Measurements from ENCODE around the gene ANXA2R.

Gene ANXA2R

GRCh38 chr5:42994555-42995359, 45.4 kb downstream of the ANXA2R start:
- peak overlapping the region; percentile 59 for H3K4me3 ChIP-seq (ENCODE audit: low read depth, low read length)
- H3K27ac ChIP-seq (ENCODE audit: low read depth, low read length) = no peak overlapping the region
- H3K4me1 ChIP-seq (ENCODE audit: control insufficient read depth, insufficient read depth, low read length) = no peaks in the 10 kb centered on the region; the same call in 1 of the 2 replicates
- H3K27me3 ChIP-seq (ENCODE audit: control insufficient read depth, insufficient read depth, low read length) = peaks cover 98% of the 10 kb centered on the region
- peaks cover 4% of the 10 kb centered on the region; the same call in 1 of the 2 replicates for H3K9me3 ChIP-seq (ENCODE audit: control insufficient read depth, insufficient read depth, low read depth, low read length)
- no peaks in the 10 kb centered on the region for H3K36me3 ChIP-seq (ENCODE audit: control insufficient read depth, insufficient read depth, low read length)
- H3K9ac ChIP-seq (ENCODE audit: low read length) = no peak overlapping the region

GRCh38 chr5:42994246-42994554, 45.9 kb downstream of the ANXA2R start:
- peaks cover 6% of the 10 kb centered on the region; the same call in 1 of the 2 replicates for H3K9me3 ChIP-seq (ENCODE audit: control insufficient read depth, insufficient read depth, low read depth, low read length)
- no peak overlapping the region for H3K27ac ChIP-seq (ENCODE audit: low read depth, low read length)
- H3K4me3 ChIP-seq (ENCODE audit: low read depth, low read length) = peak overlapping the region; percentile 59; the same call in 1 of the 2 replicates
- no peak overlapping the region for H3K9ac ChIP-seq (ENCODE audit: low read length)
- H3K4me1 ChIP-seq (ENCODE audit: control insufficient read depth, insufficient read depth, low read length) = no peaks in the 10 kb centered on the region
- no peaks in the 10 kb centered on the region for H3K36me3 ChIP-seq (ENCODE audit: control insufficient read depth, insufficient read depth, low read length)
- peaks cover 95% of the 10 kb centered on the region for H3K27me3 ChIP-seq (ENCODE audit: control insufficient read depth, insufficient read depth, low read length)

- no peak overlapping the region for H3K9ac ChIP-seq (ENCODE audit: low read length)
- H3K4me3 ChIP-seq (ENCODE audit: low read depth, low read length) = peak overlapping the region; percentile 57
- no peaks in the 10 kb centered on the region for H3K36me3 ChIP-seq (ENCODE audit: control insufficient read depth, insufficient read depth, low read length)
- H3K9me3 ChIP-seq (ENCODE audit: control insufficient read depth, insufficient read depth, low read depth, low read length) = peaks cover 11% of the 10 kb centered on the region; the same call in 1 of the 2 replicates
- H3K4me1 ChIP-seq (ENCODE audit: control insufficient read depth, insufficient read depth, low read length) = no peaks in the 10 kb centered on the region
- peaks cover 90% of the 10 kb centered on the region for H3K27me3 ChIP-seq (ENCODE audit: control insufficient read depth, insufficient read depth, low read length)
- no peak overlapping the region for H3K27ac ChIP-seq (ENCODE audit: low read depth, low read length)
Measured at GRCh38 chr5:42993516-42994245, 46.4 kb downstream of the ANXA2R start.

GRCh38 chr5:42992088-42992879, 47.8 kb downstream of the ANXA2R start:
- Histone ChIP-seq H3K4me3 (ENCODE audit: low read depth, low read length) (peak overlapping the region; percentile 57), H3K9me3 (ENCODE audit: control insufficient read depth, insufficient read depth, low read depth, low read length) (peaks cover 13% of the 10 kb centered on the region; the same call in 1 of the 2 replicates), H3K4me1 (ENCODE audit: control insufficient read depth, insufficient read depth, low read length) (no peaks in the 10 kb centered on the region), H3K36me3 (ENCODE audit: control insufficient read depth, insufficient read depth, low read length) (no peaks in the 10 kb centered on the region), H3K27me3 (ENCODE audit: control insufficient read depth, insufficient read depth, low read length) (peaks cover 77% of the 10 kb centered on the region), H3K9ac (ENCODE audit: low read length) (peak overlapping the region; percentile 59), H3K27ac (ENCODE audit: low read depth, low read length) (no peak overlapping the region)

GRCh38 chr5:42991404-42992087, 48.6 kb downstream of the ANXA2R start:
- peak overlapping the region; percentile 57 for H3K4me3 ChIP-seq (ENCODE audit: low read depth, low read length)
- no peak overlapping the region for H3K9ac ChIP-seq (ENCODE audit: low read length)
- H3K36me3 ChIP-seq (ENCODE audit: control insufficient read depth, insufficient read depth, low read length) = no peaks in the 10 kb centered on the region
- peaks cover 70% of the 10 kb centered on the region for H3K27me3 ChIP-seq (ENCODE audit: control insufficient read depth, insufficient read depth, low read length)
- peaks cover 13% of the 10 kb centered on the region; the same call in 1 of the 2 replicates for H3K9me3 ChIP-seq (ENCODE audit: control insufficient read depth, insufficient read depth, low read depth, low read length)
- H3K4me1 ChIP-seq (ENCODE audit: control insufficient read depth, insufficient read depth, low read length) = no peaks in the 10 kb centered on the region
- H3K27ac ChIP-seq (ENCODE audit: low read depth, low read length) = no peak overlapping the region

- H3K4me1 ChIP-seq (ENCODE audit: control insufficient read depth, insufficient read depth, low read length) = no peaks in the 10 kb centered on the region
- no peaks in the 10 kb centered on the region for H3K36me3 ChIP-seq (ENCODE audit: control insufficient read depth, insufficient read depth, low read length)
- no peak overlapping the region for H3K27ac ChIP-seq (ENCODE audit: low read depth, low read length)
- H3K4me3 ChIP-seq (ENCODE audit: low read depth, low read length) = no peak overlapping the region
- H3K27me3 ChIP-seq (ENCODE audit: control insufficient read depth, insufficient read depth, low read length) = peaks cover 63% of the 10 kb centered on the region
- no peak overlapping the region for H3K9ac ChIP-seq (ENCODE audit: low read length)
- peaks cover 13% of the 10 kb centered on the region; the same call in 1 of the 2 replicates for H3K9me3 ChIP-seq (ENCODE audit: control insufficient read depth, insufficient read depth, low read depth, low read length)
Measured at GRCh38 chr5:42990892-42991291, 49.2 kb downstream of the ANXA2R start.
